ENCODE measurements around the gene DPH2. TPM values are rescaled to one million over a fixed set of nuclear protein-coding genes. Genes with fewer than 3 reads are reported as not detected.

The DPH2 gene
- total and polyA plus RNA-seq, 10 of the 15 experiments (the other 5 are each of a cell fraction or from before 2014, with no cell fraction given) = 13.1 to 82.9 (median 52.0) TPM

- TF ChIP-seq CEBPZ (IDR thresholded peaks at IDR 0.05; ENCODE audit: low read depth, low read length) (no peak), YY1 (IDR thresholded peaks at IDR 0.05; ENCODE audit: low read depth, low read length) (no peak)
Observed at GRCh38 chr1:43987159-43987902, 17.5 kb downstream of the DPH2 start (continued).

- ATAC-seq (no peak; the same call in 2 of the 3 replicates), FAIRE-seq (no peak), DNase-seq (ENCODE audit: low read depth, low spot score) (no peak)
- no peaks in the 10 kb centered on the region for H3K27me3 ChIP-seq (replicated peaks in 1 of 2; ENCODE audit: control insufficient read depth in 2 of 2, insufficient read depth in 2 of 2, low read length in 1 of 2)
- TF ChIP-seq SMC3 (IDR thresholded peaks at IDR 0.05; ENCODE audit: borderline replicate concordance, low read length) (0 out of 2 replicates have a peak, but pooled peaks have one; percentile 9), ZSCAN29 (IDR thresholded peaks at IDR 0.05) (no peak), CTCF (IDR thresholded peaks at IDR 0.05 in 2 of 3, conservative IDR thresholded peaks at IDR 0.05 in 1 of 3; ENCODE audit: control insufficient read depth in 2 of 3, extremely low read depth in 1 of 3, insufficient read depth in 1 of 3, low read depth in 3 of 3, low read length in 3 of 3) (peak in 1 of 3 experiments; percentile 10; a peak in 1 of 6 replicates)
- RAD21 ChIA-PET (ENCODE audit: unreplicated experiment) = interaction anchor here (0.6 to 1.6 kb wide), 2 partner anchors 15 to 47 kb away, joined by 3 to 4 read pairs; no protein-coding TSS in a partner anchor
- peak overlapping the region; percentile 72 for H3K4me3 ChIP-seq
- no peaks in the 10 kb centered on the region; a peak in 2 of 4 replicates for H3K36me3 ChIP-seq (ENCODE audit: control insufficient read depth in 2 of 2, insufficient read depth in 2 of 2, low read length in 1 of 2)
- H3K27ac ChIP-seq (ENCODE audit: control insufficient read depth, insufficient read depth) = no peak overlapping the region; the same call in 1 of the 2 replicates
- H3K4me1 ChIP-seq (ENCODE audit: control insufficient read depth, insufficient read depth, low read length) = peaks cover 17% of the 10 kb centered on the region
- H3K79me2 ChIP-seq (ENCODE audit: control insufficient read depth, insufficient read depth, low read length) = no peaks in the 10 kb centered on the region
- SMC1A ChIA-PET (ENCODE audit: uncharacterized antibody, unreplicated experiment) = interaction anchor here (0.9 to 1.3 kb wide), 3 partner anchors 15 to 58 kb away, joined by 3 read pairs; no protein-coding TSS in a partner anchor
- H2AFZ ChIP-seq (ENCODE audit: control insufficient read depth, low read depth, low read length) = peak overlapping the region; percentile 91
- POLR2A ChIA-PET = interaction anchor here (0.9 to 1.2 kb wide), 2 partner anchors 15 to 340 kb away, joined by 5 read pairs; partner anchors contain the start of gene KDM4A
- BruUV-seq (replicated peaks) = no TSS peak
- H3K9me3 ChIP-seq (replicated peaks; ENCODE audit: control insufficient read depth, insufficient read depth, low read length) = no peaks in the 10 kb centered on the region
- in situ Hi-C loops (cut with MboI) = no loop called here
- H3K4me2 ChIP-seq (ENCODE audit: control insufficient read depth, insufficient read depth) = peak overlapping the region; percentile 23
- intact Hi-C loops (cut with micrococcal nuclease; ENCODE audit: unreplicated experiment) = loop anchor here (5.0 kb wide), 1 partner anchor 42 kb away; the partner anchor contains the start of gene SLC6A9
- CTCF ChIA-PET = interaction anchor here (0.9 to 2.5 kb wide), 6 partner anchors 12 to 227 kb away, joined by 3 to 7 read pairs (median 3); partner anchors contain the start of gene B4GALT2
- no peaks in the 10 kb centered on the region for H4K20me1 ChIP-seq (ENCODE audit: control insufficient read depth, insufficient read depth)
- WGBS (ENCODE audit: insufficient coverage, insufficient replicate concordance, low lambda C conversion rate, missing lambda C conversion rate) = 56% methylated on average over 19 of the region's 19 CpGs
- H3K9ac ChIP-seq (ENCODE audit: control insufficient read depth, insufficient read depth, low read length) = peak overlapping the region; percentile 39; the same call in 1 of the 2 replicates
Observed at GRCh38 chr1:43990271-43991199, 20.7 kb downstream of the DPH2 start.

All from GM12878 (cell line).